Progenitor cell of endocrine pancreas (in vitro differentiated cells): ENCODE measurements around the gene HSD17B14. TPM values are rescaled to one million over a fixed set of nuclear protein-coding genes. Genes with fewer than 3 reads are reported as not detected.
A peak's percentile ranks its signal among the peaks of the same experiment; 100 is the strongest.

Experiments used
- DNase-seq: peaks from one replicate; pipeline ENCODE4 v3.0.0; 2021; ENCODE audit warnings: low spot score; ENCODE audit not compliant: unreplicated experiment
- H3K27ac Mint-ChIP-seq: 2 replicates; pipeline ENCODE4 v1.8.0; 2021; ENCODE audit warnings: mild to moderate bottlenecking, moderate library complexity, mixed read lengths
- H3K27me3 Mint-ChIP-seq: 2 replicates; pipeline ENCODE4 v1.8.0; 2021; ENCODE audit warnings: mixed read lengths
- H3K36me3 Mint-ChIP-seq: 2 replicates; pipeline ENCODE4 v1.8.0; 2022; ENCODE audit warnings: mixed read lengths; ENCODE audit not compliant: insufficient read depth
- H3K4me1 Mint-ChIP-seq: 2 replicates; pipeline ENCODE4 v1.8.0; 2021; ENCODE audit warnings: low read depth, mixed read lengths
- H3K4me3 Mint-ChIP-seq: 2 replicates; pipeline ENCODE4 v1.8.0; 2021; ENCODE audit warnings: low read depth, mild to moderate bottlenecking, moderate library complexity, mixed read lengths
- H3K9me3 Mint-ChIP-seq: 2 replicates; pipeline ENCODE4 v1.8.0; 2021; ENCODE audit warnings: low read depth, mixed read lengths
- CTCF ChIP-seq: fragments of 200-600 bp; sonication (generic); IDR thresholded peaks from one replicate; pipeline ENCODE4 v1.5.0; 2021; ENCODE audit warnings: antibody characterized with exemption, mild to moderate bottlenecking; ENCODE audit not compliant: unreplicated experiment
- total RNA-seq: library from RNA; stranded (reverse); gene quantifications from 2 replicates; pipeline ENCODE4 v1.2.1, GENCODE V29; 2021

Gene HSD17B14
- total RNA-seq, 1 donor from 2014 or later = 20.5 TPM

GRCh38 chr19:48806818-48807589 lies 29.3 kb downstream of the HSD17B14 start:
- TF ChIP-seq CTCF = no peak
- peak; percentile 52 for DNase-seq
- Mint-ChIP-seq H3K36me3 (no peaks in the 10 kb centered on the region), H3K27ac (peak overlapping the region; percentile 97), H3K27me3 (no peaks in the 10 kb centered on the region), H3K4me3 (peak overlapping the region; percentile 58), H3K4me1 (peaks cover 31% of the 10 kb centered on the region), H3K9me3 (no peaks in the 10 kb centered on the region)

GRCh38 chr19:48806518-48806817 lies 29.8 kb downstream of the HSD17B14 start:
- no peaks in the 10 kb centered on the region for H3K36me3 Mint-ChIP-seq
- peaks cover 31% of the 10 kb centered on the region for H3K4me1 Mint-ChIP-seq
- DNase-seq = no peak
- H3K27ac Mint-ChIP-seq = peak overlapping the region; percentile 97
- no peak for TF ChIP-seq CTCF
- H3K9me3 Mint-ChIP-seq = no peaks in the 10 kb centered on the region
- peak overlapping the region; percentile 58 for H3K4me3 Mint-ChIP-seq
- no peaks in the 10 kb centered on the region for H3K27me3 Mint-ChIP-seq

- Mint-ChIP-seq H3K36me3 (no peaks in the 10 kb centered on the region), H3K27me3 (no peaks in the 10 kb centered on the region), H3K4me1 (peaks cover 31% of the 10 kb centered on the region), H3K4me3 (no peak overlapping the region), H3K27ac (peak overlapping the region; percentile 33), H3K9me3 (no peaks in the 10 kb centered on the region)
- DNase-seq = no peak
- no peak for TF ChIP-seq CTCF
These were observed 30.8 kb downstream of the HSD17B14 start for GRCh38 chr19:48805452-48805851.

GRCh38 chr19:48804496-48804895 lies 31.8 kb downstream of the HSD17B14 start:
- no peak overlapping the region for H3K4me3 Mint-ChIP-seq
- no peaks in the 10 kb centered on the region for H3K27me3 Mint-ChIP-seq
- H3K27ac Mint-ChIP-seq = no peak overlapping the region
- no peaks in the 10 kb centered on the region for H3K9me3 Mint-ChIP-seq
- H3K36me3 Mint-ChIP-seq = peaks cover 2% of the 10 kb centered on the region
- DNase-seq = no peak
- TF ChIP-seq CTCF = no peak
- H3K4me1 Mint-ChIP-seq = peaks cover 23% of the 10 kb centered on the region

GRCh38 chr19:48802623-48803022 lies 33.7 kb downstream of the HSD17B14 start:
- H3K4me3 Mint-ChIP-seq = no peak overlapping the region
- H3K27ac Mint-ChIP-seq = no peak overlapping the region
- TF ChIP-seq CTCF = no peak
- H3K27me3 Mint-ChIP-seq = no peaks in the 10 kb centered on the region
- peaks cover 2% of the 10 kb centered on the region for H3K36me3 Mint-ChIP-seq
- no peak for DNase-seq
- no peaks in the 10 kb centered on the region for H3K9me3 Mint-ChIP-seq
- H3K4me1 Mint-ChIP-seq = peaks cover 11% of the 10 kb centered on the region
